K562 (cell line): ENCODE measurements around the gene TUBGCP6. TPM values are rescaled to one million over a fixed set of nuclear protein-coding genes. Genes with fewer than 3 reads are reported as not detected.

Source experiments
- ATAC-seq: fragments of 200-7000 bp; cut with Tn5 transposase; 3 replicates; pipeline ENCODE4 v1.9.1; 2020; ENCODE audit warnings: moderate library complexity
- BruUV-seq: library from RNA; stranded (reverse); fragments of 400-500 nt; replicated peaks from 2 replicates; lab custom pipeline; 2021; lab: Mats Ljungman, UMichigan
- CTCF ChIA-PET: fragments of 300-600 bp; formaldehyde crosslinking; extraction: SDS; loops from one replicate; lab custom pipeline; 2021; ENCODE audit warnings: low intra/inter-chr PET ratio; lab: Yijun Ruan, JAX
- POLR2A ChIA-PET: fragments of 300-600, 350-650 bp; sonication (Branson Sonifier 250); formaldehyde crosslinking; extraction: SDS; loops from one replicate; lab custom pipeline; 2021; ENCODE audit warnings: antibody characterized with exemption, inconsistent platforms; lab: Yijun Ruan, JAX
- DNase-seq, 4 experiments: peaks; one replicate each; pipeline versions ENCODE4 v3.0.0 to v3.0.0-alpha.2; 2011 to 2018; ENCODE audit warnings: low spot score in 3 of 4, mixed read lengths in 3 of 4; ENCODE audit errors: extremely low read depth in 1 of 4
- FAIRE-seq: peaks from 2 replicates; lab custom pipeline; 2011; peaks lifted over from hg19 to GRCh38; lab: Jason Lieb, UNC
- H2AFZ ChIP-seq: 2 replicates; pipeline ENCODE4 v1.6.0; 2011; ENCODE audit warnings: low read depth, low read length, control low read depth, inconsistent platforms
- H3K27ac ChIP-seq: fragments of 200-600 bp; 3 replicates; pipeline ENCODE4 v1.8.0; 2011; ENCODE audit warnings: low read depth, mild to moderate bottlenecking, control low read depth, inconsistent platforms, low read length, moderate library complexity, mixed read lengths; ENCODE audit errors: extremely low read depth
- H3K27me3 ChIP-seq, 2 experiments: fragments of 300-600 bp in 1 of 2; 2 replicates in 1 of 2; 3 replicates in 1 of 2; pipeline versions ENCODE4 v1.6.0 to v1.8.0; 2011; ENCODE audit warnings: inconsistent platforms in 2 of 2, low read length in 2 of 2, mild to moderate bottlenecking in 1 of 2, mixed read lengths in 1 of 2, moderate library complexity in 1 of 2; ENCODE audit not compliant: control insufficient read depth in 2 of 2, insufficient read depth in 2 of 2
- H3K36me3 ChIP-seq: fragments of 300-600 bp; 3 replicates; pipeline ENCODE4 v1.8.0; 2011; ENCODE audit warnings: mild to moderate bottlenecking, low read length, inconsistent platforms; ENCODE audit not compliant: control insufficient read depth, insufficient read depth
- H3K4me1 ChIP-seq, 2 experiments: fragments of 200-600 bp in 1 of 2; replicated peaks in 1 of 2; 2 replicates in 1 of 2; 3 replicates in 1 of 2; pipeline versions ENCODE4 v1.5.1 to v1.8.0; 2011; ENCODE audit warnings: inconsistent platforms in 2 of 2, low read length in 2 of 2, mild to moderate bottlenecking in 1 of 2, mixed read lengths in 1 of 2, moderate library complexity in 1 of 2; ENCODE audit not compliant: control insufficient read depth in 2 of 2, insufficient read depth in 2 of 2
- H3K4me2 ChIP-seq: 2 replicates; pipeline ENCODE4 v1.6.1; 2011; ENCODE audit warnings: low read length, control low read depth, inconsistent platforms, mixed read lengths; ENCODE audit not compliant: insufficient read depth
- H3K4me3 ChIP-seq: fragments of 200-600 bp; sonication (generic), shearing (Covaris generic); 2 replicates; pipeline ENCODE4 v1.5.1; 2016; ENCODE audit warnings: control low read depth, inconsistent platforms
- H3K79me2 ChIP-seq: fragments of 200-600 bp; 3 replicates; pipeline ENCODE4 v1.8.0; 2011; ENCODE audit warnings: low read length, inconsistent platforms; ENCODE audit not compliant: control insufficient read depth, insufficient read depth
- H3K9ac ChIP-seq, 2 experiments: 2 replicates each; pipeline versions ENCODE4 v1.6.0 to v1.6.1; 2011; ENCODE audit warnings: low read depth in 2 of 2, low read length in 2 of 2, control low read depth in 1 of 2, inconsistent platforms in 1 of 2, mild to moderate bottlenecking in 1 of 2, mixed read lengths in 1 of 2; ENCODE audit not compliant: insufficient read depth in 1 of 2
- H3K9me1 ChIP-seq: one replicate; pipeline ENCODE4 v1.6.0; 2011; ENCODE audit warnings: inconsistent platforms, mild to moderate bottlenecking, low read length, moderate library complexity; ENCODE audit not compliant: control insufficient read depth, insufficient read depth
- H3K9me3 ChIP-seq: replicated peaks from 2 replicates; pipeline ENCODE4 v1.5.1; 2011; ENCODE audit warnings: low read depth, low read length, inconsistent platforms; ENCODE audit not compliant: control insufficient read depth, insufficient read depth
- H4K20me1 ChIP-seq: replicated peaks from 2 replicates; pipeline ENCODE4 v1.6.1; 2011; ENCODE audit warnings: low read length, inconsistent platforms, mixed read lengths; ENCODE audit not compliant: control insufficient read depth, insufficient read depth
- FOXP1 ChIP-seq: sonication (generic); formaldehyde crosslinking; IDR thresholded peaks from 2 replicates; pipeline ENCODE4 v1.8.0; 2022; ENCODE audit warnings: mild to moderate bottlenecking, missing genetic modification reagents
- ID3 ChIP-seq, 2 experiments: fragments of 250-450 bp in 1 of 2; fragments of 450-650 bp in 1 of 2; sonication (Bioruptor Pico) in 1 of 2; IDR thresholded peaks; 2 replicates each; pipeline versions ENCODE4 v1.6.1 to v1.8.0; 2016 to 2021; ENCODE audit warnings: mild to moderate bottlenecking in 2 of 2, moderate library complexity in 2 of 2, missing compliant biosample characterization in 1 of 2, missing genetic modification characterization in 1 of 2
- POLR2G ChIP-seq: fragments of 200-400 bp; formaldehyde crosslinking; IDR thresholded peaks from 2 replicates; pipeline ENCODE4 v1.6.1; 2017; ENCODE audit warnings: low read depth, mild to moderate bottlenecking, antibody characterized with exemption, low read length, moderate library complexity
- ZNF699 ChIP-seq: fragments of 250-450 bp; sonication (Bioruptor Pico); IDR thresholded peaks from 2 replicates; pipeline ENCODE4 v1.8.0; 2021; ENCODE audit warnings: mild to moderate bottlenecking, moderate library complexity; ENCODE audit not compliant: insufficient replicate concordance
- WGBS: fragments of 100-300 bp; shearing (Covaris generic); methylation state at CpG from one replicate; pipeline ENCODE4 v1.1.6; 2016; ENCODE audit warnings: low coverage, mixed read lengths; ENCODE audit not compliant: insufficient coverage; ENCODE audit errors: missing lambda C conversion rate; 5-methylcytosine and 5-hydroxymethylcytosine counted together
- in situ Hi-C: fragments of 300-500 bp; cut with MboI; formaldehyde crosslinking; loops from 4 replicates; pipeline ENCODE4 v1.15.0; 2018; ENCODE audit warnings: inconsistent platforms, mixed read lengths
- intact Hi-C: fragments of 100-400 bp; cut with micrococcal nuclease; formaldehyde crosslinking; loops from 2 replicates; pipeline ENCODE4 v1.14.2; 2022
- polyA plus RNA-seq, 8 experiments: library from polyadenylated mRNA; depleted of rRNA in 4 of 8; stranded (reverse) in 5 of 8; unstranded in 3 of 8; fragments of >200 nt; fragmentation: Nextera tagmentation in 2 of 8; fragmentation: Illumina TruSeq in 1 of 8; extraction: Ambion mirVana in 2 of 8; extraction: Trizol in 1 of 8; gene quantifications; 2 replicates each; pipeline versions ENCODE4 v1.2.1 to v1.2.3, GENCODE V29; 2011 to 2014; ENCODE audit warnings: inconsistent platforms in 1 of 8, missing spikeins in 1 of 8
- total RNA-seq, 7 experiments: library from RNA; depleted of rRNA in 6 of 7; stranded (reverse); fragments of >200 nt in 6 of 7; fragmentation: Illumina TruSeq in 2 of 7; extraction: Trizol in 2 of 7; gene quantifications; 2 replicates each; pipeline versions ENCODE4 v1.2.1 to v1.2.3, GENCODE V29; 2011 to 2021; ENCODE audit warnings: low replicate concordance in 1 of 7
- TF ChIP-seq, protein P1 (sequence below): sonication (generic); formaldehyde crosslinking; IDR thresholded peaks from 2 replicates; pipeline ENCODE4 v1.8.1; 2023; ENCODE audit warnings: mild to moderate bottlenecking, missing genetic modification reagents

Gene TUBGCP6
- total and polyA plus RNA-seq, 9 of the 15 experiments (the other 6 are each of a cell fraction or from before 2014, with no cell fraction given): 0.76 to 33.0 (median 10.1) TPM

- TF ChIP-seq ID3 (CRISPR knock-in tag; IDR thresholded peaks at IDR 0.05) (no peak), ID3 (tag; IDR thresholded peaks at IDR 0.05) (no peak), FOXP1 (CRISPR knock-in tag) (no peak)
Observed at GRCh38 chr22:50258361-50259292, 13.8 kb upstream of the TUBGCP6 start (continued).

- Histone ChIP-seq H3K9me1 (no peaks in the 10 kb centered on the region), H2AFZ (no peak overlapping the region), H3K4me3 (no peak overlapping the region), H3K27me3 (no peaks in the 10 kb centered on the region), H3K36me3 (peaks cover 56% of the 10 kb centered on the region; the same call in 1 of the 3 replicates), H3K9me3 (no peaks in the 10 kb centered on the region), H4K20me1 (no peaks in the 10 kb centered on the region), H3K4me1 (peaks cover 9 to 90% of the 10 kb centered on the region in 2 experiments; a peak in 4 of 5 replicates), H3K4me2 (no peak overlapping the region), H3K79me2 (peaks cover 27% of the 10 kb centered on the region), H3K9ac (no peak overlapping the region; a peak in 1 of 4 replicates), H3K27ac (no peak overlapping the region)
- ChIA-PET POLR2A (interaction anchor here (0.6 kb wide), 1 partner anchor 10 kb away, joined by 3 read pairs; no protein-coding TSS in a partner anchor), CTCF (no interaction called here)
- intact Hi-C loops: no loop called here
- 89% methylated on average over 19 of the region's 31 CpGs for WGBS
- no peak for FAIRE-seq
- TF ChIP-seq POLR2G: peak; percentile 30; the same call in 1 of the 2 replicates
- TF ChIP-seq, protein P1, sequence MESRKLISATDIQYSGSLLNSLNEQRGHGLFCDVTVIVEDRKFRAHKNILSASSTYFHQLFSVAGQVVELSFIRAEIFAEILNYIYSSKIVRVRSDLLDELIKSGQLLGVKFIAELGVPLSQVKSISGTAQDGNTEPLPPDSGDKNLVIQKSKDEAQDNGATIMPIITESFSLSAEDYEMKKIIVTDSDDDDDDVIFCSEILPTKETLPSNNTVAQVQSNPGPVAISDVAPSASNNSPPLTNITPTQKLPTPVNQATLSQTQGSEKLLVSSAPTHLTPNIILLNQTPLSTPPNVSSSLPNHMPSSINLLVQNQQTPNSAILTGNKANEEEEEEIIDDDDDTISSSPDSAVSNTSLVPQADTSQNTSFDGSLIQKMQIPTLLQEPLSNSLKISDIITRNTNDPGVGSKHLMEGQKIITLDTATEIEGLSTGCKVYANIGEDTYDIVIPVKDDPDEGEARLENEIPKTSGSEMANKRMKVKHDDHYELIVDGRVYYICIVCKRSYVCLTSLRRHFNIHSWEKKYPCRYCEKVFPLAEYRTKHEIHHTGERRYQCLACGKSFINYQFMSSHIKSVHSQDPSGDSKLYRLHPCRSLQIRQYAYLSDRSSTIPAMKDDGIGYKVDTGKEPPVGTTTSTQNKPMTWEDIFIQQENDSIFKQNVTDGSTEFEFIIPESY: 0 out of 2 replicates have a peak, but pooled peaks have one; percentile 36
- no peak for TF ChIP-seq ZNF699 (CRISPR knock-in tag)
- DNase-seq: no peak
- in situ Hi-C loops: no loop called here
- BruUV-seq: no TSS peak
- no peak for ATAC-seq
Observed at GRCh38 chr22:50257451-50258360, 12.9 kb upstream of the TUBGCP6 start.
